Measurements from ENCODE around the gene ABCC1. TPM values are rescaled to one million over a fixed set of nuclear protein-coding genes. Genes with fewer than 3 reads are reported as not detected.
"Not testable (repeated sequence)": the region's sequence is repeated elsewhere in the genome, so short reads cannot be mapped to it uniquely, and the experiment has no call there.

The ABCC1 gene
- total RNA-seq, 2 donors from 2014 or later: 66.0 to 67.0 TPM

DNA sequence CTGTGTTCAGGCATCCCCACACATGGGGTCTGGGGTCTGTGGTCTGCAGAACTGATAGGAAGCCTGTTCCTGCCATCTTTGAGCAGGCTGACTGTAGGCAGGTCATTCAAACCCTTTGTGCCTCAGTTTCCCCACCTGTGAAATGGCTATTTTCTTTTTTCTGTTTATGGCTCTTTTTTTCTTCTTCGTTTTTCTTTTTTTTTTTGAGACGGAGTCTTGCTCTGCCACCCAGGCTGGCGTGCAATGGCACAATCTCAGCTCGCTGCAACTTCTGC, 201.4 kb downstream of the ABCC1 start:
- Mint-ChIP-seq H3K36me3 (ENCODE audit: low read depth) (peaks cover 4% of the 10 kb centered on the region), H3K4me3 (no peak overlapping the region), H3K27me3 (no peaks in the 10 kb centered on the region), H3K4me1 (peaks cover 2% of the 10 kb centered on the region), H3K27ac (no peak overlapping the region)
- H3K9me3 ChIP-seq (ENCODE audit: control insufficient read depth, low read length, poor library complexity, severe bottlenecking): no peaks in the 10 kb centered on the region
- DNase-seq: no peak
- no peak for ATAC-seq

DNA sequence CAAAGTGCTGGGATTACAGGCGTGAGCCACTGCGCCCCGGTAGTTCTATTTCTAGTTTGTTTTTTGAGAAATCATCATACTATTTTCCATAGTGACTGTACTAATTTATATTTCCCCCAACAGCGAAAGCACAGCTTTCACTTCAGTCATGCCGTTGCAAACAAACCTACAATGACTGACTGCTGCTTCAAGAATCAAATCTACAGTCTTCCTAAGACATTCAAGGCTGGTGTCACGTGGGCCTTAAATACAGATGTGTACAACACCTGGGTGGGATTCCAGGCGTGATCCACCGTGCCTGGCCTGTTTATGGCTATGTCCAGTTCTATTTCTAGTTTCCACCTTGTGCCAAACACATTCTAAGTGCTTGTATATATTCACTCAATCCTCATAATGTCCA, 201.9 kb downstream of the ABCC1 start:
- no peak for ATAC-seq
- DNase-seq: no peak
- no peaks in the 10 kb centered on the region for H3K9me3 ChIP-seq (ENCODE audit: control insufficient read depth, low read length, poor library complexity, severe bottlenecking)
- Mint-ChIP-seq H3K27me3 (no peaks in the 10 kb centered on the region), H3K27ac (no peak overlapping the region), H3K4me1 (peaks cover 2% of the 10 kb centered on the region), H3K36me3 (ENCODE audit: low read depth) (peaks cover 4% of the 10 kb centered on the region), H3K4me3 (no peak overlapping the region)

DNA sequence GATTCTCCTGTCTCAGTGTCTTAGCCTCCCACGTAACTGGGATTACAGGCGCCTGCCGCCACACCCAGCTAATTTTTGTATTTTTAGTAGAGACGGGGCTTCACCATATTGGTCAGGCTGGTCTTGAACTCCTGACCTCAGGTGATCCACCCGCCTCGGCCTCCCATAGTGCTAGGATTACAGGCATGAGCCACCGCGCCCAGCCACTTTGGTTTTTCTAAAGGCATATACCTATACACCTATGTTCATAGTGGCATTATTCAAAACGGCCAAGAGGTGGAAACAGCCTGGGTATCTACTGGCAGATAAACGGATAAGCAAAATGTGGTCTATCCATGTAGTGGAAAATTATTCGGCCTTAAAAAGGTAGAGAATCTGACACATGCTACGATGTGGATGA, 203.6 kb downstream of the ABCC1 start:
- H3K36me3 Mint-ChIP-seq (ENCODE audit: low read depth): not testable (repeated sequence)

DNA sequence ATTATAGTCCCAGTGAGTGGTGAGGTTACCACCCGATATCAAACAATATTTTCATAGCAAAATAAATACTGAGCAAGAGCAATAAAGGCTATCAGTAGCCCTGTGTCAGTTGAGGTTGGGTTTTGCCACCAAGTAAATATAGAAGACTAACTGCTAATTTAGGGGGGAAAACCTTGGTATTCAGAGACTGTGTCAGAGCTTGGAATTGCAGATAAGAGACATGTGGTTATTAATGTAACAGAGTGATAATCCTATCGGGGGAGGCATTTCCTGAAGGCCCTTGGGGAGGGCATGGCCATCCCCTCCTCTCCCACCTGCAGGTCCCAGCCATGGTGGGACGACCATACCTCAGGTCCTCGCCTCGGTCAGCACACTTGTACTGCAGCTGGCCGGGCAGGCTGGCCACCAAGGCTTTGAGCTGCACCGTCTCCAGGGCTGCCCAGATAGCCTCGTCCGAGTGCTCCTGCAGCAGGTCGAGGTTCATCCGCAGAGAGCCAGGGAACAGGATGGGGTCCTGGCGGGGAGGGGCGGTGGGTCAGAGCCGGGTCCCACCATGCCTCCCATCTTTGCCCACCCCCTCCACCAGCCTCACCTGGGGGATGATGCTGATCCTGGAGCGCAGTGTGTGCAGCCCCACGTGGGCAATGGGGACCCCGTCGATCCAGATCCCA, 205.0 kb downstream of the ABCC1 start:
- no peak overlapping the region for H3K27ac Mint-ChIP-seq
- peaks cover 4% of the 10 kb centered on the region for H3K36me3 Mint-ChIP-seq (ENCODE audit: low read depth)
- no peak for ATAC-seq
- no peaks in the 10 kb centered on the region for H3K27me3 Mint-ChIP-seq
- no peak overlapping the region for H3K4me3 Mint-ChIP-seq
- H3K9me3 ChIP-seq (ENCODE audit: control insufficient read depth, low read length, poor library complexity, severe bottlenecking): no peaks in the 10 kb centered on the region
- DNase-seq: no peak
- peaks cover 2% of the 10 kb centered on the region for H3K4me1 Mint-ChIP-seq

More for the DNA sequence above, 203.6 kb downstream of the ABCC1 start:
- H3K27me3 Mint-ChIP-seq; DNase-seq; H3K27ac Mint-ChIP-seq; H3K4me1 Mint-ChIP-seq; H3K4me3 Mint-ChIP-seq; ATAC-seq; H3K9me3 ChIP-seq (ENCODE audit: control insufficient read depth, low read length, poor library complexity, severe bottlenecking): not testable (repeated sequence)

DNA sequence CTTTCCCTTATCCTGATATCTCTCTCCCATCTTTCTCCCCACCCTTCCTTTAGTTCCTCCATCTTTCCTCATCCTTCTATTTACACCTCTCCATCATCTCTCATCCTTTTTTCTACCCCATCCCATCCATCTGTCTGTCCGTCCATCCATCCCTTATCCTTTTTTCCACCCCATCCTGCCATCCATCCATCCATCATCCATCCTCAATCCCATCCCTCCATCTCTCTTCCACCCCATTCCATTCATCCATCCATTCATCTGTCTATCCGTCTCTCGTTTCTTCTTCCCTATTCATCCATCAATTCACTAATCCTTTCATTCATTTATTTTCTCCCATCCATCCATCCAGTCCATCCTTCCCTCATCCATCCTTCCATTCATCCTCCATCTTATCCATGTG, 205.8 kb downstream of the ABCC1 start:
- peaks cover 4% of the 10 kb centered on the region for H3K36me3 Mint-ChIP-seq (ENCODE audit: low read depth)
- no peak overlapping the region for H3K4me3 Mint-ChIP-seq
- ATAC-seq (no peak), DNase-seq (no peak)
- H3K27me3 Mint-ChIP-seq: no peaks in the 10 kb centered on the region
- H3K9me3 ChIP-seq (ENCODE audit: control insufficient read depth, low read length, poor library complexity, severe bottlenecking): no peaks in the 10 kb centered on the region
- H3K4me1 Mint-ChIP-seq: peaks cover 2% of the 10 kb centered on the region
- H3K27ac Mint-ChIP-seq: no peak overlapping the region

DNA sequence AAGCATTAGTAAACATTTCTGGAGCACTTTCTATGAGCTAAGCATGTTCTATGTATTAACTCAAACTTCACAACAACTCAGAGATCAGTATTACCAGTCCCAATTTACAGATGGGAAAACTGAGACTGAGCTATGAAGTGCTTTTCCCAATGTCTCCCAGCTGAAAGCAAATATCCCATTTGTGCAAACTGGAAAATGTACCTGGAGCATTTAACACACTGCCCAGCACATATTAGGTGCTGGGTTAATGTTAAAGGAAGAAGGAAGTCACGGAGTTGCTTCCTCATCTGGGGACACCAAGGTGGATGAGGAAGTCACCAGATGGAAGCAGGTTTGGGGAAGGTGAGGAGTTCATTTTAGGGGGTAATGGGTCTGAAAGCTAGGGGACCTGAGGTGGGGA, 207.8 kb downstream of the ABCC1 start:
- H3K36me3 Mint-ChIP-seq (ENCODE audit: low read depth): peaks cover 4% of the 10 kb centered on the region
- H3K27ac Mint-ChIP-seq: no peak overlapping the region
- DNase-seq (no peak), ATAC-seq (no peak)
- H3K27me3 Mint-ChIP-seq: no peaks in the 10 kb centered on the region
- H3K4me1 Mint-ChIP-seq: no peaks in the 10 kb centered on the region
- H3K9me3 ChIP-seq (ENCODE audit: control insufficient read depth, low read length, poor library complexity, severe bottlenecking): no peaks in the 10 kb centered on the region
- H3K4me3 Mint-ChIP-seq: no peak overlapping the region

DNA sequence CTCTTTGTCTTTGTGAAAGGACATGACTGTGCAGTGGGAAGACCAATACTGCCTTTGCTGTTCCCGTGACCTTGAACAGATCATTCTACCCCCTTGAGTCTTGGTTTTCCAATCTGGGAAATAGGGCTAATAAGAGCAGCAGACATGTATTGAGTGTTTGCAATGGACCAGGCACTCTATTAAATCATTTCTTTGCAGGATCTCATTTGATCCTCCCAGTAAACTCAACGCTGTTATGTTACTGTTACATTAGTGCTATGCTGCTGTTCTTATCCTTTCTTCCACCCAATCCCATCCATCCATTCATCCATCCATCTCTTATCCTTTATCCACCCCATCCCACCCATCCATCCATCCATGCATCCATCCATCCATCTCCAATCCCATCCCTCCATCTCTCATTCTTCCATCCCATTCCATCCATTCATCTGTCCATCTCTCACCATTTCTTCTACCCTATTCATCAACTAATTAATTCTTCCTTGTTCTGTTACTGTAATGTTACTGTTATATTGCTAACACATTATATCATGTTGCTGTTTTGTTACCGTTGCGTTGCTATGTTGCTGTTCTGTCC, 208.8 kb downstream of the ABCC1 start:
- Mint-ChIP-seq H3K4me3 (no peak overlapping the region), H3K4me1 (no peaks in the 10 kb centered on the region), H3K36me3 (ENCODE audit: low read depth) (peaks cover 4% of the 10 kb centered on the region), H3K27ac (no peak overlapping the region), H3K27me3 (no peaks in the 10 kb centered on the region)
- DNase-seq (no peak), ATAC-seq (no peak)
- no peaks in the 10 kb centered on the region for H3K9me3 ChIP-seq (ENCODE audit: control insufficient read depth, low read length, poor library complexity, severe bottlenecking)

DNA sequence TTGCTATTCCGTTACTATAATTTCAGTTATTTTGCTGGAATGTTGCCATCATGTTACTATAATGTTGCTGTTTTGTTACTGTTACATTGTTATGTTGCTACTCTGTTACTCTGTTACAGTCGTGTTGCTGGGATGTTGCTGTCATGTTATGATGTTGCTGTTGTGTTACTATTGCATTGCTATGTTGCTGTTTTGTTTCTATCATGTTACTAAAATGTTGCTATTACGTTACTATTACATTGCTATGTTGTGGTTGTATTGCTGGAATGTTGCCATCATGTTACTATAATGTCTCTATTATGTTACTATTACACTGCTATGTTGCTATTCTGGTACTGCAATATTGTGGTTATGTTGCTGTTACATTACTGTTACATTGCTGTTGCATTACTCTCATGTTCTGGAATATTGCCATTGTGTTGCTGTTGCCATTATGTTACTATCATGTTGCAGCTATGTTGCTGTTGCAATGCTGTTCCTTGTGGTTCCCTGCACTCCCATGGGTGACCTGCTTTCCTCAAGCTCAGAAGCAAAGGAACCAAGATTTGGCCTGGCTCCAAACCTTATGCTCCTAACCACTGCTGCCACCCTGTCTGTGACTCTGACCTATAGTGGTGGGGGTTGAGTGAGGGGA, 209.4 kb downstream of the ABCC1 start:
- H3K36me3 Mint-ChIP-seq (ENCODE audit: low read depth): peaks cover 4% of the 10 kb centered on the region
- no peaks in the 10 kb centered on the region for H3K27me3 Mint-ChIP-seq
- no peak overlapping the region for H3K4me3 Mint-ChIP-seq
- DNase-seq (no peak), ATAC-seq (no peak)
- H3K9me3 ChIP-seq (ENCODE audit: control insufficient read depth, low read length, poor library complexity, severe bottlenecking): no peaks in the 10 kb centered on the region
- no peak overlapping the region for H3K27ac Mint-ChIP-seq
- no peaks in the 10 kb centered on the region for H3K4me1 Mint-ChIP-seq

DNA sequence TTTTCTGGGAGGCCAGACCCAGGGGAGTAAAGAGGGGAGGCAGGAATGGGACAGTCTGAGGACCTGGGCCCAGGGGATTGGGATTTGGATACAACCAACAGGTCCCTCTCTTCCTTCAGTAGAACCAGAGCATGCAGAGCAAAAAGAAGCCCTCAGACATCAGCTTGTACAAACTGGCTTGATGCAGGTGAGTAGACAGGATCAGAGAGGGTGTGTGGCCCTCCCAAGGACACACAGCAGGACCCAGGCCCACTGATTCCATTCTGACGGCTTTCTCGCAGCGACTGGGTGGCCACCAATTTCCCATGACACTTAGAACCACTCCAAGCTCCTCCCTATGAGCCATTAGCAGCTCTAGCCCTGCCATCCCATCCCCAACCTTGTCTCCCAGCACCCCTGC, 210.2 kb downstream of the ABCC1 start:
- Mint-ChIP-seq H3K36me3 (ENCODE audit: low read depth) (peaks cover 4% of the 10 kb centered on the region), H3K4me1 (no peaks in the 10 kb centered on the region), H3K27ac (no peak overlapping the region), H3K27me3 (no peaks in the 10 kb centered on the region), H3K4me3 (no peak overlapping the region)
- ATAC-seq (no peak), DNase-seq (no peak)
- no peaks in the 10 kb centered on the region for H3K9me3 ChIP-seq (ENCODE audit: control insufficient read depth, low read length, poor library complexity, severe bottlenecking)

DNA sequence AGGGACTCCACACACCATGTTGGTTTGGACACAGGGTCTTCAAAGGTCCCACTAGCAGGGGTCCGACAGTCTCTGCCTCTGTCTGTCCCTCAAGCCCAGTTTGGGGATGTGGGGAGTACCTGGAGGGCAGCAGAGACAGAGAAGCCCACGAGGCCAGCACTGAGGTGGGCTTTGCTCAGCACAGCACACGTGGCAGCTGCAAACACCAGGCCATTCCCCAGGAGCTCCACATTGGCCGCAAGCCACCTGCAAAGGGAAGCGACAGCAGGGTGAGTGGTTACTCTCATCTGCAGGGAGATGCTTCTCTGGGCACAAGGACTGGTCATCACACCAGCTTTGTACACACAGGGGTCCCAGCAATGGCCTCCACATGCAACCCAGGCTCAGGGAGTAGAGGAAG, 211.9 kb downstream of the ABCC1 start:
- H3K4me3 Mint-ChIP-seq: no peak overlapping the region
- H3K27me3 Mint-ChIP-seq: no peaks in the 10 kb centered on the region
- no peaks in the 10 kb centered on the region for H3K36me3 Mint-ChIP-seq (ENCODE audit: low read depth)

DNA sequence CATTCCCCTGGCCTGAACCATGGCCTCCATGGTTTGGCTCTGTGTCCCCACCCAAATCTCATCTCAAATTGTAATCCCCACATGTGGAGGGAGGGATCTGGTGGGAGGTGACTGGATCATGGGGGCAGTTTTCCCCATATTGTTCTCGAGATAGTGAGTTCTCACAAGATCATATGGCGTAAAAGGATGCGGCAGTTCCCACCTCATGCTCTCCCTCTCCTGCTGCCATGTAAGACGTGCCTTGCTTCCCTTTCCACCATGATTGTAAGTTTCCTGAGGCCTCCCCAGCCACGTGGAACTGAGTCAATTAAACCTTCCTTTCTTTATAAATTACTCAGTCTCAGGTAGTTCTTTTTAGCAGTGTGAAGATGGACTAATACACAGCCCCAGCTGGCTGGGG, 212.4 kb downstream of the ABCC1 start:
- H3K4me3 Mint-ChIP-seq; H3K36me3 Mint-ChIP-seq (ENCODE audit: low read depth); H3K4me1 Mint-ChIP-seq; DNase-seq; ATAC-seq; H3K9me3 ChIP-seq (ENCODE audit: control insufficient read depth, low read length, poor library complexity, severe bottlenecking); H3K27me3 Mint-ChIP-seq; H3K27ac Mint-ChIP-seq: not testable (repeated sequence)

More for the DNA sequence above, 211.9 kb downstream of the ABCC1 start:
- no peak for ATAC-seq
- Mint-ChIP-seq H3K4me1 (no peaks in the 10 kb centered on the region), H3K27ac (no peak overlapping the region)
- no peak for DNase-seq
- no peaks in the 10 kb centered on the region for H3K9me3 ChIP-seq (ENCODE audit: control insufficient read depth, low read length, poor library complexity, severe bottlenecking)

DNA sequence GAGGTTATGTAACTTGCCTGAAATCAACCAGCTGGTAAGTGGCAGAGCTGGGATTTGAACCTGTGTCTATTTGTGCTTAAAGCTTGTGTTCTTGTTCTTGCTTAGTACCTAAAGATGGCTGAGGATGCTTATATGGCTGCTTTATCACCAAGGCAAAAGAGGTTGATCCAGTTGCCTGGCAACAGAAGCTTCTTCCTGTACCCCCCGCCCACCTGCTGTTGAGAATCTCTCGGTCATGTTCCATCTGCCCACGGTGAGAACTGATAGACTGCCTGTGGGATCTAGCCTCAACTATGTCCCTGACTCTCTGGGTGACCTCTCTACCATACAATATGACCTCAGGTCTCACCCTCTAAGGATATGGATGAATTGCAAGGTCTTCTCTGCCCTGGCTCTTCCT, 213.2 kb downstream of the ABCC1 start:
- Mint-ChIP-seq H3K4me1 (no peaks in the 10 kb centered on the region), H3K27me3 (no peaks in the 10 kb centered on the region), H3K27ac (no peak overlapping the region), H3K4me3 (no peak overlapping the region), H3K36me3 (ENCODE audit: low read depth) (no peaks in the 10 kb centered on the region)
- no peak for DNase-seq
- no peaks in the 10 kb centered on the region for H3K9me3 ChIP-seq (ENCODE audit: control insufficient read depth, low read length, poor library complexity, severe bottlenecking)
- no peak for ATAC-seq

DNA sequence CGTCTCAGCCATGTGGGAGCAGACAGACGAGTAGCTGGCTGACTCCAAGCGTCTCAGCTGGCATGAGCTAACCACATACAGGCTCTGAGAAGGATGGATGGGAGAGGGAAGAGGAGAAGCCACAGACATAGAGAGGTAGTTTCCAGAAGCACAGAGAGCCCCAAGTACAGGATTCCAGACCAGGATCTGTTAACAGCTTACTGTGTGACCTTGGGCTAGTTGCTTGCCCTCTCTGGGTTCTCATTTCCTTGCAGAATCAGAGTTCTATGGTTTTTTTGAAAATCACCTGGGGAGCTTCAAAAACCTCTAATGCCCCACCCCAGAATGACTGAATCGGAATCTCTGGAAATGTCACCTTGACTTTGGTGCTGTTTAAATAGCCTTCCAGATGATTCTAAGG, 213.7 kb downstream of the ABCC1 start:
- no peak for DNase-seq
- ATAC-seq: no peak
- no peak overlapping the region for H3K27ac Mint-ChIP-seq
- no peak overlapping the region for H3K4me3 Mint-ChIP-seq
- H3K36me3 Mint-ChIP-seq (ENCODE audit: low read depth): no peaks in the 10 kb centered on the region
- H3K4me1 Mint-ChIP-seq: no peaks in the 10 kb centered on the region
- no peaks in the 10 kb centered on the region for H3K27me3 Mint-ChIP-seq
- H3K9me3 ChIP-seq (ENCODE audit: control insufficient read depth, low read length, poor library complexity, severe bottlenecking): no peaks in the 10 kb centered on the region

DNA sequence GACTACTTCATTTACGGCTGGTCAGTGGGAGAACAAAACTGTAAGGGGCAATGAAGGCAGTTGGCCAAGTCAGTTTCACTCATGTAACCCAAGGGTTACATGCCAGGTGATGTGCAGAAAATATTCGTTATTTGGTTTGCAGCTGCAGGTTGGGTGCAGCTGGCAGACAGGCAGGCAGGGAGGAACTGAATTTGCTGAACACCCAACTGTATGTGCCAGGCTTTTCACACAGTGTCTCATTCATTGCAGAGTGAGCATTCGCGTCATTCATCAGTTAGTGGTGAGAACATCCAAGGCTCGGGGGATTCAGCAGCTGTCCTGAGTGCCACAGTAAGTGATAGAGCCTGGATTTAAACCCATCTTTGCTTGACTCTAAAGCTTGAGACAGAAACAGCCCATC, 214.2 kb downstream of the ABCC1 start:
- no peaks in the 10 kb centered on the region for H3K9me3 ChIP-seq (ENCODE audit: control insufficient read depth, low read length, poor library complexity, severe bottlenecking)
- H3K36me3 Mint-ChIP-seq (ENCODE audit: low read depth): no peaks in the 10 kb centered on the region
- no peak overlapping the region for H3K27ac Mint-ChIP-seq
- ATAC-seq (no peak), DNase-seq (no peak)
- H3K4me3 Mint-ChIP-seq: no peak overlapping the region
- no peaks in the 10 kb centered on the region for H3K4me1 Mint-ChIP-seq
- no peaks in the 10 kb centered on the region for H3K27me3 Mint-ChIP-seq
